ENCODE results near the gene UROC1.

Gene UROC1

GRCh38 chr3:126552688-126553283, 35.2 kb upstream of the UROC1 start:
- H4K20me1 ChIP-seq (ENCODE audit: insufficient read depth, low read length) = no peaks in the 10 kb centered on the region
- H3K9me2 ChIP-seq (replicated peaks; ENCODE audit: insufficient read depth, low read length) = no peaks in the 10 kb centered on the region
- H3F3A ChIP-seq (ENCODE audit: insufficient read depth, low read length) = no peaks in the 10 kb centered on the region
- no peak overlapping the region for H3K9ac ChIP-seq (ENCODE audit: low read length)
- H3K9me3 ChIP-seq (replicated peaks; ENCODE audit: insufficient read depth, low read length) = no peaks in the 10 kb centered on the region
- H3K27ac ChIP-seq (ENCODE audit: low read length) = no peak overlapping the region
- no peak overlapping the region for H2AFZ ChIP-seq (ENCODE audit: low read length)
- H3K4me3 ChIP-seq (ENCODE audit: low read length) = no peak overlapping the region
- H3K4me2 ChIP-seq (ENCODE audit: low read depth, low read length) = no peak overlapping the region
- TF ChIP-seq EZH2 (optimal IDR thresholded peaks at IDR 0.05; ENCODE audit: low read depth, low read length) = no peak
- TF ChIP-seq CTCF (IDR thresholded peaks at IDR 0.05; ENCODE audit: low read length) = no peak
- no peak for TF ChIP-seq EZH2phosphoT487 (IDR thresholded peaks at IDR 0.05; ENCODE audit: low read length)
- no peaks in the 10 kb centered on the region for H3K36me3 ChIP-seq (replicated peaks; ENCODE audit: insufficient read depth, low read length)
- H3K4me1 ChIP-seq (ENCODE audit: low read length) = no peaks in the 10 kb centered on the region
- no peak for DNase-seq
- H3K79me2 ChIP-seq (ENCODE audit: low read length) = no peaks in the 10 kb centered on the region
- H3K27me3 ChIP-seq (replicated peaks; ENCODE audit: insufficient read depth, low read length) = no peaks in the 10 kb centered on the region; the same call in 1 of the 2 replicates

- TF ChIP-seq CTCF (IDR thresholded peaks at IDR 0.05; ENCODE audit: low read length) (no peak), EZH2 (optimal IDR thresholded peaks at IDR 0.05; ENCODE audit: low read depth, low read length) (no peak), EZH2phosphoT487 (IDR thresholded peaks at IDR 0.05; ENCODE audit: low read length) (no peak)
- Histone ChIP-seq H3F3A (ENCODE audit: insufficient read depth, low read length) (no peaks in the 10 kb centered on the region), H3K79me2 (ENCODE audit: low read length) (no peaks in the 10 kb centered on the region), H3K9me2 (replicated peaks; ENCODE audit: insufficient read depth, low read length) (no peaks in the 10 kb centered on the region), H3K36me3 (replicated peaks; ENCODE audit: insufficient read depth, low read length) (no peaks in the 10 kb centered on the region), H2AFZ (ENCODE audit: low read length) (no peak overlapping the region), H3K4me2 (ENCODE audit: low read depth, low read length) (no peak overlapping the region), H3K4me3 (ENCODE audit: low read length) (no peak overlapping the region), H3K4me1 (ENCODE audit: low read length) (no peaks in the 10 kb centered on the region), H4K20me1 (ENCODE audit: insufficient read depth, low read length) (no peaks in the 10 kb centered on the region), H3K27ac (ENCODE audit: low read length) (no peak overlapping the region), H3K9me3 (replicated peaks; ENCODE audit: insufficient read depth, low read length) (no peaks in the 10 kb centered on the region), H3K9ac (ENCODE audit: low read length) (no peak overlapping the region), H3K27me3 (replicated peaks; ENCODE audit: insufficient read depth, low read length) (peaks cover 5% of the 10 kb centered on the region; the same call in 1 of the 2 replicates)
- DNase-seq = no peak
Observed at GRCh38 chr3:126551839-126552687, 34.5 kb upstream of the UROC1 start.

GRCh38 chr3:126551121-126551838, 33.7 kb upstream of the UROC1 start:
- Histone ChIP-seq H3K4me1 (ENCODE audit: low read length) (no peaks in the 10 kb centered on the region), H3K36me3 (replicated peaks; ENCODE audit: insufficient read depth, low read length) (no peaks in the 10 kb centered on the region), H3K27ac (ENCODE audit: low read length) (no peak overlapping the region), H3F3A (ENCODE audit: insufficient read depth, low read length) (no peaks in the 10 kb centered on the region), H2AFZ (ENCODE audit: low read length) (no peak overlapping the region), H3K9me2 (replicated peaks; ENCODE audit: insufficient read depth, low read length) (no peaks in the 10 kb centered on the region), H3K27me3 (replicated peaks; ENCODE audit: insufficient read depth, low read length) (peaks cover 6% of the 10 kb centered on the region; the same call in 1 of the 2 replicates), H3K4me3 (ENCODE audit: low read length) (no peak overlapping the region), H3K9me3 (replicated peaks; ENCODE audit: insufficient read depth, low read length) (no peaks in the 10 kb centered on the region), H3K79me2 (ENCODE audit: low read length) (no peaks in the 10 kb centered on the region), H4K20me1 (ENCODE audit: insufficient read depth, low read length) (no peaks in the 10 kb centered on the region), H3K4me2 (ENCODE audit: low read depth, low read length) (no peak overlapping the region), H3K9ac (ENCODE audit: low read length) (no peak overlapping the region)
- DNase-seq = no peak
- TF ChIP-seq CTCF (IDR thresholded peaks at IDR 0.05; ENCODE audit: low read length) (no peak), EZH2phosphoT487 (IDR thresholded peaks at IDR 0.05; ENCODE audit: low read length) (no peak), EZH2 (optimal IDR thresholded peaks at IDR 0.05; ENCODE audit: low read depth, low read length) (no peak)
